Spleen (tissue), 11 donors: ENCODE results near the gene LMO2. TPM values are rescaled to one million over a fixed set of nuclear protein-coding genes. Genes with fewer than 3 reads are reported as not detected.
A peak's percentile ranks its signal among the peaks of the same experiment; 100 is the strongest.

Source experiments
- DNase-seq: peaks from one replicate; pipeline ENCODE4 v3.0.0-alpha.2; 2020
- H3K27ac ChIP-seq, 8 donors: fragments of 200-600 bp; sonication (generic) in 7 of 8; 1 replicate in 4 of 8; 2 replicates in 4 of 8; pipeline versions ENCODE4 v1.5.0 to v1.8.0; 2016 to 2021; ENCODE audit warnings: inconsistent platforms in 4 of 8, mild to moderate bottlenecking in 4 of 8, moderate library complexity in 1 of 8
- H3K27me3 ChIP-seq, 7 donors: fragments of 200-600 bp; sonication (generic) in 6 of 7; replicated peaks in 1 of 7; 1 replicate in 4 of 7; 2 replicates in 3 of 7; pipeline versions ENCODE4 v1.5.0 to v1.8.0; 2016 to 2021; ENCODE audit warnings: inconsistent platforms in 3 of 7, mild to moderate bottlenecking in 1 of 7
- H3K36me3 ChIP-seq, 6 donors: fragments of 200-600 bp; sonication (generic) in 5 of 6; 1 replicate in 4 of 6; 2 replicates in 2 of 6; pipeline versions ENCODE4 v1.5.0 to v1.8.0; 2016 to 2021; ENCODE audit warnings: inconsistent platforms in 2 of 6
- H3K4me1 ChIP-seq, 6 donors: fragments of 200-600 bp; sonication (generic) in 5 of 6; 1 replicate in 3 of 6; 2 replicates in 3 of 6; pipeline versions ENCODE4 v1.5.0 to v1.8.0; 2016 to 2021; ENCODE audit warnings: inconsistent platforms in 3 of 6
- H3K4me3 ChIP-seq, 8 donors: fragments of 200-600 bp; sonication (generic) in 7 of 8; 1 replicate in 4 of 8; 2 replicates in 4 of 8; pipeline versions ENCODE4 v1.5.0 to v1.8.0; 2016 to 2021; ENCODE audit warnings: inconsistent platforms in 4 of 8, mild to moderate bottlenecking in 4 of 8, moderate library complexity in 2 of 8
- H3K9me3 ChIP-seq, 8 donors: fragments of 200-600 bp; sonication (generic) in 7 of 8; 1 replicate in 4 of 8; 2 replicates in 4 of 8; pipeline versions ENCODE4 v1.5.0 to v1.8.0; 2016 to 2021; ENCODE audit warnings: inconsistent platforms in 4 of 8
- POLR2A ChIP-seq, 3 donors: fragments of 450-650 bp; IDR thresholded peaks; one replicate each; pipeline ENCODE4 v1.5.1; 2017; ENCODE audit warnings: antibody characterized with exemption in 3 of 3, mild to moderate bottlenecking in 1 of 3
- POLR2AphosphoS5 ChIP-seq, 3 donors: sonication (generic); formaldehyde crosslinking; IDR thresholded peaks; one replicate each; pipeline ENCODE4 v1.5.1; 2017; ENCODE audit warnings: antibody characterized with exemption in 3 of 3
- WGBS, 5 donors: extraction: QIAGEN DNeasy Blood & Tissue Kit in 3 of 5; methylation state at CpG; one replicate each; pipeline versions ENCODE4 v1.1.5 to v1.1.7; 2013 to 2018; 5-methylcytosine and 5-hydroxymethylcytosine counted together
- intact Hi-C: fragments of 100-400 bp; cut with DNase I; formaldehyde crosslinking; loops from one replicate; pipeline ENCODE4 v1.15.0; 2023; ENCODE audit warnings: low total_unique reads
- polyA plus RNA-seq, 3 donors: library from polyadenylated mRNA; stranded (reverse); fragments of 200-250 nt; gene quantifications; one replicate each; pipeline ENCODE4 v1.2.1, GENCODE V29; 2013
- total RNA-seq, 7 donors: library from RNA; depleted of rRNA in 3 of 7; stranded (reverse); fragments of >200 nt in 3 of 7; fragmentation: NEBNext Ultra II Directional in 4 of 7; extraction: Animal tissue kit (Norgen Biotek cat#: 25700) in 4 of 7; gene quantifications; one replicate each; pipeline versions ENCODE4 v1.1.0 to v1.2.1, GENCODE V29; 2016 to 2021
- TF ChIP-seq, protein P1 (sequence below), 11 experiments: fragments of 200-600 bp in 7 of 11; fragments of 450-650 bp in 4 of 11; sonication (generic) in 4 of 11; IDR thresholded peaks in 8 of 11; conservative IDR thresholded peaks in 3 of 11; 1 replicate in 7 of 11; 2 replicates in 4 of 11; pipeline versions ENCODE4 v1.4.0 to v1.8.0; 2016 to 2021; ENCODE audit warnings: antibody characterized with exemption in 11 of 11, inconsistent platforms in 4 of 11, mild to moderate bottlenecking in 1 of 11
- donor health status: healthy with polysubstance abuse.
- donor health status: DM: no; HTN: no; CAD: no; lungs with moderate emphysema.
- donor health status: DM: no; HTN: no; CAD: no.
- donor health status: Bipolar disorder and iron deficiency.
- donor health status: healthy.
- donor health status: DM: no; HTN: no; CAD: no.
- donor health status: DM: yes; HTN: yes; CAD: no.

LMO2 gene
- total and polyA plus RNA-seq, 10 donors: 36.0 to 79.4 (median 61.5) TPM

DNA sequence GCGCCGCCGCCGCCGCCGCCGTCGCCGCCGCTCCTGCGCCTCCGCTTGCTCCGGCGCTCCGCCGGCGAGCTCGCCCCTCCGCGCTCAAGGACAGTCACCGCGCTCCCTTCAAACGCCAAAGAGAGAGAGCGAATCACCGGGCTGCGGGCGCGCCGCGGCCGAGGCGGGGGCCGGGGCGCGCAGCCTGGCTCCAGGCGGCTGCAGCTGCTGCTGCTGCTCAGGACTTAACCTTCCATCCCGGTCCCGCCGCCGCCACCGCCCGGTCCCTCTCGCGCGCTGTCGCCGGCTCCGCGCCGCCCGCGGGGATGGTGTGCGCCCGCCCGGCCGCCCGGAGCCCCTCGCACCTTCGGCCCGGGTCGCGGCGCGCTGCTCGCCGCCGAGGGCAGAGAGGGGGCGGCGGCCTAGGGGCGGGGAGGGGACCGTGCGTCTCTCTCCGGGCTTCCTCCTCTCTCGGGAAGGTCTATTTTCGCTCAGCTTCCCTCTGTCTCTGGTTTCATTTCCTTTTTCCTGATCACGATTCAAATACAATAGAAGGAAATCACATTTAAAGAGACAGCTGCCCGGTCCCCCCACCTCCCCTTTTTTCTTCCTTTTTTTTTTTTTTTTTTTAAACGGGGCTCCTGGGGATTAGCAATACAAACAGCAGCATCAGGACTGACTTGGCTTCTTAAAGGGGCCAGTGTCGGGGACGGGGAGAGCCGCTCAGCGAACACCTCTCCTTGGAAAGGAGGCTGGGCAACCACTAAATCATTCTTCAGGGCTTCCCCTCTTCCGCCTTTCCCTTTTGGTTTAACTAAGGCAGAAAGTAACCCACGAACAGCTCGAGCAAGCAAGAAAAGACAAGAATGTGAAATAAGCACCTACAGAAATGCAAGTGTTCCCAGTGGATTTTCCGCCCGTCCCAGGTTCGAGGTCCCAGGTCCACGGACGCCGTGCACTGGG lies 22.1 kb downstream of the LMO2 start:
- H3K36me3 ChIP-seq: peaks cover 0 to 11% (median 0%) of the 10 kb centered on the region in 6 donors
- DNase-seq: peak; percentile 90
- H3K4me1 ChIP-seq: peaks cover 8 to 94% (median 67%) of the 10 kb centered on the region in 6 donors
- intact Hi-C loops: no loop called here
- H3K27ac ChIP-seq: peak overlapping the region; percentile 77 to 94 (median 90)
- TF ChIP-seq POLR2AphosphoS5 (IDR thresholded peaks at IDR 0.05) (peak; percentile 53 to 81 (median 71)), POLR2A (IDR thresholded peaks at IDR 0.05) (peak in 1 of 3 donors; percentile 57)
- TF ChIP-seq, protein P1, sequence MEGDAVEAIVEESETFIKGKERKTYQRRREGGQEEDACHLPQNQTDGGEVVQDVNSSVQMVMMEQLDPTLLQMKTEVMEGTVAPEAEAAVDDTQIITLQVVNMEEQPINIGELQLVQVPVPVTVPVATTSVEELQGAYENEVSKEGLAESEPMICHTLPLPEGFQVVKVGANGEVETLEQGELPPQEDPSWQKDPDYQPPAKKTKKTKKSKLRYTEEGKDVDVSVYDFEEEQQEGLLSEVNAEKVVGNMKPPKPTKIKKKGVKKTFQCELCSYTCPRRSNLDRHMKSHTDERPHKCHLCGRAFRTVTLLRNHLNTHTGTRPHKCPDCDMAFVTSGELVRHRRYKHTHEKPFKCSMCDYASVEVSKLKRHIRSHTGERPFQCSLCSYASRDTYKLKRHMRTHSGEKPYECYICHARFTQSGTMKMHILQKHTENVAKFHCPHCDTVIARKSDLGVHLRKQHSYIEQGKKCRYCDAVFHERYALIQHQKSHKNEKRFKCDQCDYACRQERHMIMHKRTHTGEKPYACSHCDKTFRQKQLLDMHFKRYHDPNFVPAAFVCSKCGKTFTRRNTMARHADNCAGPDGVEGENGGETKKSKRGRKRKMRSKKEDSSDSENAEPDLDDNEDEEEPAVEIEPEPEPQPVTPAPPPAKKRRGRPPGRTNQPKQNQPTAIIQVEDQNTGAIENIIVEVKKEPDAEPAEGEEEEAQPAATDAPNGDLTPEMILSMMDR (IDR thresholded peaks at IDR 0.05 in 8 of 11, conservative IDR thresholded peaks at IDR 0.05 in 3 of 11): peak in 1 of 11 experiments; percentile 23
- 0 to 1% (median 0%) methylated on average over 48 to 91 of the region's 91 CpGs for WGBS, 5 donors
- peaks cover 0 to 40% (median 3%) of the 10 kb centered on the region in 7 donors for H3K27me3 ChIP-seq
- peak overlapping the region; percentile 52 to 88 (median 74) for H3K4me3 ChIP-seq
- H3K9me3 ChIP-seq: no peaks in the 10 kb centered on the region

DNA sequence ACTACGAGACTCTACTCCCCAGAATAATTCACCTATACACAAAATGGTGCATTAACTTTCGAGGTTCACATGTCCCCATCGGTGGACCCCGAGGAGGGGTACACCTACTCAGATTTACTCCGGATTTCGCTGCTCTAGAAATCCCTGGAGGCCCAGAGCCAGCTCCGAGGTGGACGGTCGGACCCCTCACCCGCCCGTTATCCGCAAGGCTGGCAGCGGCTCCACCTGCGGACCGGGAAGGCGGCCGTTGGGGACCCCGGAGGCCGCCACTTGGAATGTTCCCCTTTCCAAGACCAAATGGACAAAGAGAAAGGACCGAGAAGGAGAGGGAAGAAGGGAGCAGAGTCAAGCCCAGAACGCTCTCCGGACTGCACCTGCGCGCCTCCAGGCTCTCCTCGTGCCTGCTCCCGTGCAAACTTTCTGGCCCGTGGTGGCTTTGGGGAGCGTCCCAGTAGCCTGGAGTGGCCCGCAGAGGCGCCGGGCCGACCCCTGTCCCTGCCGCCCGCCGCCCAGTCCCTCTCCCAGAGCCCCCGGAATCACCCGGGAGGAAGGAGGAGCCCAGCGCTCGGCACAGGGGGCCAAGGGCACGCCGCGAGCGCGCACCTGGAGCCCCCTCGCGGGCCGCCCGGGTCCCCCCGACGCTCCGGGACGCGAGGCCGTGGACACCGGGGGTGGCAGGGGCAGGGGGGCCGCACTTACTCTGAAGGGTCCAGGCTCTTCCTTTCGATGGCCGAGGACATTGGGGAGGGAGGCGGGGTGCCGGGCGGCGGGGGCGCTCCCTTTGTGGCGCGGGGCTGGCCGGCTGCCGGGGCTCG lies 23.0 kb downstream of the LMO2 start:
- 1 to 4% (median 3%) methylated on average over 27 to 68 of the region's 68 CpGs for WGBS, 5 donors
- TF ChIP-seq, protein P1 (IDR thresholded peaks at IDR 0.05 in 8 of 11, conservative IDR thresholded peaks at IDR 0.05 in 3 of 11): no peak
- TF ChIP-seq POLR2AphosphoS5 (IDR thresholded peaks at IDR 0.05) (peak in 1 of 3 donors; percentile 33), POLR2A (IDR thresholded peaks at IDR 0.05) (no peak)
- peaks cover 0 to 40% (median 3%) of the 10 kb centered on the region in 7 donors for H3K27me3 ChIP-seq
- H3K9me3 ChIP-seq: no peaks in the 10 kb centered on the region
- intact Hi-C loops: no loop called here
- DNase-seq: peak; percentile 85
- H3K4me1 ChIP-seq: peaks cover 10 to 94% (median 64%) of the 10 kb centered on the region in 6 donors
- peak overlapping the region; percentile 52 to 88 (median 74) for H3K4me3 ChIP-seq
- H3K27ac ChIP-seq: peak overlapping the region; percentile 77 to 94 (median 90)
- peaks cover 0 to 20% (median 2%) of the 10 kb centered on the region in 6 donors for H3K36me3 ChIP-seq

DNA sequence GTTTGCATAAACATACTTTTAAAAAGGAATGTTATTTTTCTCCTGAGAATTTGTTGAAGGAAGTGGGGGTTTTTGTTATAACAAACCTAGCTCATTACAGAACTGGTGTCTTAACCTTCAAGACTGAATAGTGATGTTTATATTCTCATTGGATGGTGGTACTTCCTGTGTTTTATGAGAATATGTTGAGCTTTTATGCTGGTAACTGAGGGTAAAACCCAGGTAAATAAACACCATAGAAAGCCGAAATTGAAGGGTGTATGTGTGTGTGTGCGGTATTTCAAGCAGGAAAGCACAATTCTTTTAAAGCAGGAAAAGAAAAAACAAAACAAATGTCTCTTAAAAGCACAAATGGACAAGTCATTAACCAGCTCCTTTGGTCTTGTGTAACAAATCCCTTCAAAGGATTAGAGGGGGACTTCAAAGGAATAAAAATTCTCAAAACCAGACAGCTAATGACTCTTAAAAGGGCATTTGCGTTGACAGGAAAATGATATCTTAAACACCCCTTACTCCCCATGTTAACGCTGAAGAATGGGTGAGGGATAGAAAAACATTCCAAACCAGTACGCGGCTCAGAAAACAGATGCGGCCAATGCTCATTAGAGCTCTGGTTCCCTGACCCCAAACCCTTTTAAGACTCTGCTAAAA lies 23.8 kb downstream of the LMO2 start:
- Histone ChIP-seq H3K4me1 (peaks cover 10 to 94% (median 64%) of the 10 kb centered on the region in 6 donors), H3K27ac (peak overlapping the region; percentile 77 to 94 (median 90)), H3K4me3 (peak overlapping the region; percentile 52 to 88 (median 74)), H3K36me3 (peaks cover 0 to 28% (median 5%) of the 10 kb centered on the region in 6 donors), H3K27me3 (peaks cover 0 to 40% (median 3%) of the 10 kb centered on the region in 7 donors), H3K9me3 (no peaks in the 10 kb centered on the region)
- DNase-seq: no peak
- intact Hi-C loops: no loop called here
- 6 to 11% (median 9%) methylated on average over 7 of the region's 7 CpGs for WGBS, 5 donors
- TF ChIP-seq, protein P1 (IDR thresholded peaks at IDR 0.05 in 8 of 11, conservative IDR thresholded peaks at IDR 0.05 in 3 of 11): no peak
- TF ChIP-seq POLR2AphosphoS5 (IDR thresholded peaks at IDR 0.05): no peak
- TF ChIP-seq POLR2A (IDR thresholded peaks at IDR 0.05): no peak
